ENCODE measurements around the gene KCNG3.
"Not testable (repeated sequence)": the region's sequence is repeated elsewhere in the genome, so short reads cannot be mapped to it uniquely, and the experiment has no call there.

The KCNG3 gene

DNA sequence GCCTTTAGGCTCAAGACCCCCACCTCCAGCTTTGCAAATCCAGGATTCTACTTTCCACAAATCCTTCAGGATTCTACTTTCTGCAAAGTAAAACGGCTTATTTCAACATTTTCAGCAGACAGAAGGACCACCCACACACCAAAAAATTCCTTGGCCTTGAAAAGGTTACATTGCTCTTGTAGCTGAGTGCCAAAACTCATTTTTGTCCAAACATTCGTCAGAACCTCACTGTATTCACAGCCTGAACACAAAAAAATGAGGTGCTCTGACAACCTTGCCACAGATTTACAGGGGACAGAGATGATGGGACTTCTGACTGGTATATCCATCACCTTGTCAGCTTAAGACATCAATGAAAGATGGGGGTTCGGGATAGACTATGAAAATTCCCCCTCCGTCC, 69.7 kb downstream of the KCNG3 start:
- no peak for DNase-seq

DNA sequence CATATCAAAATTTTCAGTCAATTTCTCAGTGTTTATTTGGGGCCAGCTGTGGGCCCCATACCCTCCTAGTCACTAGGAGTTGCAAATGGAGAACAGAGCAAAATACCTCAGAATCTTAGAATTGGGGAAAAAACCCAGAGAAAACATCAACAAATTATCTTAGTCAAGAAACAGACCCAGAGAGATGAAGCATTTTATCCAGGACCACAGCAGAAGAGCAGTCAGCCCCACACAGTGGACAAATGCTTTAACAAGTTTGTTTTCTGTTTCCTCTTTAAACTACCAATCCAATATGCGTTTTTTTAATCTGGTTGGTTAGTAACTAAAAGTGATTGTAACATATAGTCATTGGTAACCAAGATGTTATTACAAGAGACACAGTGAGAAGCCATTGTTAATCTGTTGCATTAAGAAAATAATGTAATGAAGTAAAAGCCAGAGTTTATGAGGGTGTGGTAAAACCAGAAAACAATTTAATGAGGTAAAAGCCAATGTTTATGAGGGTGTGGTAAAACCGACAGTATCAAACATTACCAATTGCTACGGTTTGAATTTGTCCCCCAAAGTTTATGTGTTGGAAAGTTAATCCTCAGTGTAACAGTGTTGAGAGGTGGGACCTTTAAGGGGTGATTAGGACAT, 72.1 kb downstream of the KCNG3 start:
- no peak for DNase-seq

DNA sequence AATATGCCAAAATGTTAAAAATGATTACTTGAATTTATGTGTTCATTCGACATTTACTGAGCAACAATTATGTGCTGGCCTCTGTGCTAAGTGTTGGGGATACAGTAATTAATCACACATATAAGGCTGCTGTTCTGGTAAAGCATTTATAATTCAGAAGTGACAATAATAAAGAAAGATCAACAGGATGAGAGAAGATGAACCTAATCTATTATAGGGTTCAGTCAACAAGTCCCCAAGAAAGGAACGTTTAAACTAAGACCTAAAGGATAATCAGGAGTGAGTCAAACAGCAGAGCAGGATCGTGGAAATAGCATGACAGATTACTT, 72.7 kb downstream of the KCNG3 start:
- no peak for DNase-seq

DNA sequence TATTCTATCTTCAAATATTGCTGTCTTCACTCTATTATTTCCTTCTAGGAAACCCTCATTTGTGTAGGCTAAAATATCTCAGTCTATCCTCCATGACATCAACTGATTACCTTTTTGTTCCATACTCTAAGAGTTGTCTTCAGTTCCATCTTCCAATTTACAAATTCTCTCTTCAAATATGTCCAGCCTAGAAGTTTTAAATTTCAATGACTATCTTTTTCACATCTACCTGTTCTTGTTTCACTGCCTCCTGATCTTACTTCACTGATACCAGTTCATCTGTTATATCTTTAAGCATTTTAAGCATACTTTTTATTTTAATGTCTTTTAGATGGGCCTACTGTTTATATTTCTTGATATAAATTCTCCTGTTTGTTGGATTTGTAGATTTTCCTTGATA, 79.1 kb downstream of the KCNG3 start:
- DNase-seq: no peak

DNA sequence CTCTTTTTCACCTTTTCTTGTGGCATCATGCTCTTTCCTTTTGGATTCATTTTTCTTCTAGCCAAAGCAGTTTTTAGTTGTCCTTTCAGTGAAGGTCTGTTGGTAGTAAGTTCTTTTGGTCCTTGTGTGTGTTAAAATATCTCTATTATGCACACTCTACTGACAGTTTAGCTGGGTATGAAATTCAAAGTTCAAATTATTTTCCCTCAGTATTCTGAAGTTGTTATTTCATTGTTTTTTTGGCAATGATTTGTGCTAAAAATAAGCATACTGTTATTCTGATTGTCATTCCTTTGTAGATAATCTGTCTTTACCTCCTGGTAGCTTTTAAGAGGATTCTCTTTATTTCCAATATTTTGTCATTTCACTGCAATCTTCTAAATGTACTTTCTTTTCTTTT, 79.6 kb downstream of the KCNG3 start:
- no peak for DNase-seq

DNA sequence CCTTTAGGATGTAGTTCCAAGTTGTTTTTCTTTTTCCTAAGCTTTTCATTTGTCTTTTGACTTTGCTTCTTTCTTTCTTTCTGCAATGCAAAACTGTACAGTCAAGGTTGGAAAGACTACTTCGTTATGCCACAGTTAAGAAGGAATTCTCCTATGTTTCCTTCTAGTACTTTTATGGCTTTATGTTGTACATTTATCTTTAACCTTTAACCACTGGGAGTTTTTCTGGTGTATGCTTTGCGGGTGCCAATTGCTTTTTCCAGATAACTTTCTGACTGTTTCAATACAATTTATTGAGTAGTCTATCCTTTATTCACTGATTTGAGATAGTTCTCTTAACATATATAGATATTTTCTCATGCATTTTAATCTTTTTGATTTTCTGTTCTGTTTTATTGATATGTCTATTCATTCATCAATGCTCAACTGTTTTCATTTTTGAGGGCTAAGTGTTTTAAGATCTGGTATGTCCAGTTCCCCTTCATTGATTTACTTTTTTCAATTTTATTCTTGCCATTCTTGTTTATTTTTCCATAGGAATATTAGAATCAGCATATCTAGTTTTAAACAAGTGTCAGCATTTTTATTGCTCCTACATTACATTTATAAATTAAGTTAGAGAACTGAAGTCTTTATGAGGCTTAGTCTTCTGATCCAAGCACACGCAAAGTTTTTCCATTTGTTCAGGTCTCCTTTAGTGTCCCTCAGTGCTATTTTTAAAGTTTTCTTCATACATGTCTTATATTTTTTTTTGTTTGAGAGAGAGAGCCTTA, 82.9 kb downstream of the KCNG3 start:
- no peak for DNase-seq

DNA sequence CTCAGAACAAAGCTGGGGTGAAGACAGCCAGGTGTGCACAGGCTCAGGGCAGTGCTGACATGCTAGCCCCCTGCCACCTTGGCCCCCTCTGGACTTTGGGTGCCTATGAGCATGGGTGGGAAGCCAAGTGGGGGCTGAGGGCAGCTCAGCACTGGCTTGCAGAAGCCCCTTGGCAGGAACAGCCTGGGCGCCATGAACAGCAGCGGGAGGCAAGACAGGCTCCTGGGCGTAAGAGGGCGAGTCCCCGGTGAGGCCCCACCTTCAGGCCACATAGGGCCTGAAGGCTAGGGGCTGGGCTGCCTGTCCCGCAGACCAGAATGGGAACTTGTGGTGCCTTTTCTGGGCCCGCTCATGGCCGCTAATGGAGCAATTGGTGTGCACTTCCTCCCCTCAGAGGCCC, 85.8 kb downstream of the KCNG3 start:
- no peak for DNase-seq

DNA sequence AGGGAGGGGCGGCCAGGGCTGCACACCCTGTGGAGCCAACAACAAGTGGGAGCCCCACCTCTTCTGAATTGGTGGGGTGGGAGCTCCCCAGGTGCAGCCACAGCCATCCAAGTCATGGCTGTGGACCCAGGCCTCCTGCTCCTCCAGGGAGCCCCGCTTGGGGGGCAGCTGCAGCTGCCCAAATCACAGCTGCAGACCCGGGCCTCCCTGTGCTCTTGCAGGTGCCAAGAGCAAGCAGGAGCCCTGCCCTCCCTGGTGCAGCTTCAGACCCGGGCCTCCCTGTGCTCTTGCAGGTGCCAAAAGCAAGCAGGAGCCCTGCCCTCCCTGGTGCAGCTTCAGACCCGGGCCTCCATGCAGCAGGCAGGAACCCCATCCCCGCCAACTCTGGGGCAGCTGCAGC, 86.3 kb downstream of the KCNG3 start:
- no peak for DNase-seq

DNA sequence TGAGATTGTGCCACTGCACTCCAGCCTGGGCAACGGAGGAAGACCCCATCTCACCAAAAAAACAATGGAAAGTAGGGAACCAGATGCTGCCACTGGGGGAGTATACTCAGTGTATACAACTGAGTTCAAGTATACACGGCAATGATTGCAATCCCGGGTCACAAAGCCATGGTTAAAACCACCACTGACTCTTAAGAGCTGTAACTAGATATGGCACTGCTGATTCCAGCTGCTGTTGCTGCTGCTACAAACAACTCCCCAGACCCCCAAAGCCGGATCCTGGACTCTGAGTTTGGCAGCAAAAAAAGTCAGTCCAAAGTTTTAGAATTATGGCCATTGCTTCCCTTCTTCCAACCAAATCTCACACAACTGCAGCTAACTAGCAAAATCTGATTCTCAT, 89.1 kb downstream of the KCNG3 start:
- no peak for DNase-seq

DNA sequence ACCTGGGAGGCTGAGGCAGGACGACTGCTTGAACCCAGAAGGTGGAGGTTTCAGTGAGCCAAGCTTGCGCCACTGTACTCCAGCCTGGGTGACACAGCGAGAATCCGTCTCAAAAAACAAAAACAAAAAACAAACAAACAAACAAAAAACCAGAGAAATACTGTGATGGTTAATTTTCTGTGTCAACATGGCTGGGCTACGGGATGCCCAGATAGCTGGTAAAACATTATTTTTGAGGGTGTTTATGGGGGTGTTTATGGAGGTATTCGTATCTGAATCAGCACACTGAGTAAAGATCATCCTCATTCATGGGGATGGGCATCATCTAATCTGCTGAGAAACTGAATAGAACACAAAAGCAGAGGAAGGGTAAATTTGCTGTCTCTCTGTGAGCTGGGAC, 92.0 kb downstream of the KCNG3 start:
- DNase-seq: no peak

DNA sequence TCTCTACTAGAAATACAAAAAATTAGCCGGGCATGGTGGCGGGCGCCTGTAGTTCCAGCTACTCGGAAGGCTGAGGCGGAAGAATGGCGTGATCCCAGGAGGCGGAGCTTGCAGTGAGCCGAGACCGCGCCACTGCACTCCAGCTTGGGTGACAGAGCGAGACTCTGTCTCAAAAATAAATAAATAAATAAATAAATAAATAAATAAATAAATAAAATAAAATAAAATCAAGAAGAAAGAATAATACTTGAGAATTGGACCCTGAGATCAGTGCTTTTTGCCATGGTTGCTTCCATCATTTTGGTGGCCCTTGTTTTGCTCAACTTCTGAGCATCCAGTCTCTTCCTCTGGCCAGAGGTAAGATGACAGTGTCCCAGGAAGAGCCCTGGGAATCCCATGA, 95.7 kb downstream of the KCNG3 start:
- not testable (repeated sequence) for DNase-seq

DNA sequence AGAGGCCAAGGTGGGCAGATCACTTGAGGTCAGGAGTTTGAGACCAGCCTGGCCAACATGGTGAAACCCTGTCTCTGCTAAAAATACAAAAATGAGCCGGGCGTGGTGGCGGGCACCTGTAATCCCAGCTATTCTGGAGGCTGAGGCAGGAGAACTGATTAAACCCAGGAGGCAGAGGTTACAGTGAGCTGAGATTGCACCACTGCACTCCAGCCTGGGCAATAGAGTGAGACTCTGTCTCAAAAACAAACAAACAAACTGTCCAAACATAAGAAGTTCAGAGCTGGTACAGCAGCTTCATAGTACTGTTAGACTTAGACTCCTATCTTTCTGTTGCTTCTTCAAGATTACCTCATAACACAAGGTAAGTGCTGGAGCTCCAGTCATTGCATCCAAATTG, 100.5 kb downstream of the KCNG3 start:
- DNase-seq: not testable (repeated sequence)

DNA sequence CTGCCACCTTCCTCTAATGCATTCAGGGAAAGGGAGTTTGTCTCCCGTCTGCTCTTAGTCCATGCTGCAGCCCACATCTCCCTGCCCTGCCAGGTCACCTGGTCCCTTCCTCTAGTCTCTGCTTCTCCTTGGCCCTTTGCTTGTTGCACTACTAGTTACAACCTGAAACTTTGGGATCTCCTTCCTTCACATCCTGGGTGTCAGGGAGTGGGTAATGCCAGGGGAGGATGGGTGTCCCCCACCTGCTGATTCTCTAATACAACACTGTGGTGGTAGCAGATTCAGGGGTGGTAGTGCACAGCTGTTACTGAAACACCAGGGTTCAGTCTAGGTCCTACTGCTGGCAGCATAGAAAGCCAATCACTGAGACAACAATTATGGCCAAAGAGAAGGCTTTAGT, 101.6 kb downstream of the KCNG3 start:
- DNase-seq: no peak
